Neural cell (in vitro differentiated cells): Measurements from ENCODE around the gene DNM3.

ENCODE experiments used
- CTCF ChIP-seq: fragments of 450-650 bp; IDR thresholded peaks from 2 replicates; pipeline ENCODE4 v1.5.1; 2014; ENCODE audit warnings: antibody characterized with exemption, mild to moderate bottlenecking, moderate library complexity; ENCODE audit not compliant: poor library complexity, severe bottlenecking
- EZH2 ChIP-seq: fragments of 200-600, 300-800 bp; shearing (Covaris generic), sonication (generic); IDR thresholded peaks from 2 replicates; pipeline ENCODE4 v1.6.1; 2014; ENCODE audit warnings: antibody characterized with exemption, low read length, borderline replicate concordance, mild to moderate bottlenecking; ENCODE audit not compliant: insufficient read depth, poor library complexity, severe bottlenecking
- POLR2AphosphoS5 ChIP-seq: IDR thresholded peaks from 2 replicates; pipeline ENCODE4 v1.6.1; 2012
- RAD21 ChIP-seq: fragments of 450-650 bp; conservative IDR thresholded peaks from 2 replicates; pipeline ENCODE4 v1.6.1; 2014; ENCODE audit warnings: antibody characterized with exemption, mild to moderate bottlenecking, moderate library complexity

- TF ChIP-seq CTCF (no peak), RAD21 (no peak), EZH2 (no peak), POLR2AphosphoS5 (no peak)
Measured at GRCh38 chr1:171826973-171827372, 14.3 kb upstream of the DNM3 start.
